ENCODE measurements around the gene TLE2.

GRCh38 chr19:3012621-3013262, 16.3 kb downstream of the TLE2 start:
- no peak for TF ChIP-seq CTCF (IDR thresholded peaks at IDR 0.05)
- no peak for TF ChIP-seq POLR2A (IDR thresholded peaks at IDR 0.05)
